Suprapubic skin (tissue), 4 donors: ENCODE data around the gene PNMA6E. TPM values are rescaled to one million over a fixed set of nuclear protein-coding genes. Genes with fewer than 3 reads are reported as not detected.

Experiments
- DNase-seq, 2 donors: peaks; one replicate each; pipeline ENCODE4 v3.0.0-alpha.2; 2019; ENCODE audit warnings: low spot score in 2 of 2
- H3K27ac ChIP-seq: fragments of 200-600 bp; sonication (generic); one replicate; pipeline ENCODE4 v1.5.1; 2019
- H3K27me3 ChIP-seq: fragments of 200-600 bp; sonication (generic); one replicate; pipeline ENCODE4 v1.5.1; 2019
- H3K36me3 ChIP-seq: fragments of 200-600 bp; sonication (generic); one replicate; pipeline ENCODE4 v1.5.1; 2019
- H3K4me1 ChIP-seq: fragments of 200-600 bp; sonication (generic); one replicate; pipeline ENCODE4 v1.5.1; 2019
- H3K4me3 ChIP-seq: fragments of 200-600 bp; sonication (generic); one replicate; pipeline ENCODE4 v1.5.1; 2019; ENCODE audit warnings: mild to moderate bottlenecking
- H3K9me3 ChIP-seq: fragments of 200-600 bp; sonication (generic); one replicate; pipeline ENCODE4 v1.5.1; 2019
- EP300 ChIP-seq: sonication (generic); formaldehyde crosslinking; IDR thresholded peaks from one replicate; pipeline ENCODE4 v1.6.1; 2017; ENCODE audit warnings: antibody characterized with exemption
- POLR2A ChIP-seq, 2 donors: fragments of 450-650 bp; IDR thresholded peaks; one replicate each; pipeline ENCODE4 v1.6.1; 2017; ENCODE audit warnings: antibody characterized with exemption in 2 of 2, mild to moderate bottlenecking in 2 of 2, moderate library complexity in 2 of 2
- POLR2AphosphoS5 ChIP-seq, 3 donors: sonication (generic); formaldehyde crosslinking; IDR thresholded peaks; one replicate each; pipeline ENCODE4 v1.6.1; 2017; ENCODE audit warnings: antibody characterized with exemption in 3 of 3
- WGBS: methylation state at CpG from one replicate; pipeline ENCODE4 v1.1.5; 2018; 5-methylcytosine and 5-hydroxymethylcytosine counted together
- total RNA-seq, 4 donors: library from RNA; depleted of rRNA; stranded (reverse); fragments of >200 nt; gene quantifications; one replicate each; pipeline ENCODE4 v1.1.0, GENCODE V29; 2016
- TF ChIP-seq, protein P1 (sequence below), 2 donors: fragments of 200-600 bp in 1 of 2; fragments of 450-650 bp in 1 of 2; sonication (generic) in 1 of 2; IDR thresholded peaks; one replicate each; pipeline ENCODE4 v1.5.1; 2016 to 2019; ENCODE audit warnings: antibody characterized with exemption in 2 of 2, mild to moderate bottlenecking in 1 of 2, moderate library complexity in 1 of 2

PNMA6E gene
- total RNA-seq: under 1 TPM in 1 of 4 donors, not detected in 3; 0.29 TPM

DNA sequence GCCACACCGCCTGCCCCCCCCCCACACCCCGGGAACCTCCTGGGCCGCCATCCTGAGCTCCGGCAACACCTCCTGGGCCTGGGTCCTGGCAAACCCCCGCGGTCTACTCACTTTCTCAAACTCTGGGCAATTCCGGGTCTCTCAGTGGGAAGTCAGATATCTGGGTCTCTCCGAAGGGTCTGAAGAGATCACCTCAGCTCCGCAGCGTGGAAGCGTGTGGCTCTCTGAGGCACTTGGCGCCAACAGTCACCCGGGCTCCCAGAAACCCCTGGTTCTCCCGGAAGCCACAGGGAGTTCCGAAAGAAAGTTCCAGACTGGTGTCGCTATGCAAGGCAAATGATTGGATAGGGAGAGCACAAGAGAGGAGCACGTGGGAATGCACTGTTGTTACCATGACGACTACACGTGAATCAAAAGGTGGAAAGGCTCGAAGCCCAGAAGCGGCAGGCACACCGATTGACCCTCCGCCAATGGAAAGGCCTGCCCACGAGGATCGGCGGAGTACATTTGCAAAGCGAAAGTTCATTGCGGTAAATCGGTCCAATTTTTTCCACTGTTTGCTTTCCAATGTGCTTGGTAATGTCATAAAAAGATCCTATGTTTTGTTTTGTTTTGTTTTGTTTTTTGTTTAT lies at the start of gene PNMA6E:
Gene PNMA6E (minus strand): TSS at position 218 of the 632 bp plus-strand sequence. CDS start 2,501 bp downstream, outside the sequence.
- 87% methylated on average over 24 of the region's 29 CpGs for WGBS
- DNase-seq: no peak

DNA sequence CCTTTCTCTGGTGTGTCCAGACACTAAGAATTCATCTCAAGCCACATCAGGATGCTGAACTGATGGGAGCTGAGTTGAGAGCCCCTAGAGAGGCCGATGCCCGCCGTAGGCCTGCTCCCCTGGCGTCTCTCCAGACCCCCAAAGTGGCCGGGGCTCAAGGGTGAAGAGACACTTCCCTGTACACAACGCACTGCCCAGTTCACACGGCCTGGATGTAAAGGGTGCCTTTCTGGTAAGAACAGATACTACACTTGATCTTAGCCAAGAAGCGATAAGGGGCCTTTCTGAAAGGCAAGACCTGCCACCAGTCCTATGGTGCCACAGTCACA lies 49.8 kb upstream of the PNMA6E start:
- Histone ChIP-seq H3K36me3 (peaks cover 16% of the 10 kb centered on the region), H3K27ac (no peak overlapping the region), H3K9me3 (no peaks in the 10 kb centered on the region), H3K27me3 (no peaks in the 10 kb centered on the region), H3K4me1 (peaks cover 3% of the 10 kb centered on the region), H3K4me3 (no peak overlapping the region)
- no peak for DNase-seq
- no peak for TF ChIP-seq EP300
- TF ChIP-seq POLR2A (IDR thresholded peaks at IDR 0.05): no peak
- TF ChIP-seq POLR2AphosphoS5 (IDR thresholded peaks at IDR 0.05): no peak
- 80% methylated on average over 8 of the region's 8 CpGs for WGBS

More for the DNA sequence above, at the start of gene PNMA6E:
- Histone ChIP-seq H3K4me3 (no peak within 1 kb of the TSS), H3K27me3 (no peaks in the 10 kb centered on the region), H3K27ac (no peak within 1 kb of the TSS), H3K9me3 (no peaks in the 10 kb centered on the region), H3K4me1 (no peaks in the 10 kb centered on the region), H3K36me3 (no peaks in the 10 kb centered on the region)
- TF ChIP-seq, protein P1, sequence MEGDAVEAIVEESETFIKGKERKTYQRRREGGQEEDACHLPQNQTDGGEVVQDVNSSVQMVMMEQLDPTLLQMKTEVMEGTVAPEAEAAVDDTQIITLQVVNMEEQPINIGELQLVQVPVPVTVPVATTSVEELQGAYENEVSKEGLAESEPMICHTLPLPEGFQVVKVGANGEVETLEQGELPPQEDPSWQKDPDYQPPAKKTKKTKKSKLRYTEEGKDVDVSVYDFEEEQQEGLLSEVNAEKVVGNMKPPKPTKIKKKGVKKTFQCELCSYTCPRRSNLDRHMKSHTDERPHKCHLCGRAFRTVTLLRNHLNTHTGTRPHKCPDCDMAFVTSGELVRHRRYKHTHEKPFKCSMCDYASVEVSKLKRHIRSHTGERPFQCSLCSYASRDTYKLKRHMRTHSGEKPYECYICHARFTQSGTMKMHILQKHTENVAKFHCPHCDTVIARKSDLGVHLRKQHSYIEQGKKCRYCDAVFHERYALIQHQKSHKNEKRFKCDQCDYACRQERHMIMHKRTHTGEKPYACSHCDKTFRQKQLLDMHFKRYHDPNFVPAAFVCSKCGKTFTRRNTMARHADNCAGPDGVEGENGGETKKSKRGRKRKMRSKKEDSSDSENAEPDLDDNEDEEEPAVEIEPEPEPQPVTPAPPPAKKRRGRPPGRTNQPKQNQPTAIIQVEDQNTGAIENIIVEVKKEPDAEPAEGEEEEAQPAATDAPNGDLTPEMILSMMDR (IDR thresholded peaks at IDR 0.05): no peak
- TF ChIP-seq EP300 (no peak), POLR2A (IDR thresholded peaks at IDR 0.05) (no peak), POLR2AphosphoS5 (IDR thresholded peaks at IDR 0.05) (no peak)

DNA sequence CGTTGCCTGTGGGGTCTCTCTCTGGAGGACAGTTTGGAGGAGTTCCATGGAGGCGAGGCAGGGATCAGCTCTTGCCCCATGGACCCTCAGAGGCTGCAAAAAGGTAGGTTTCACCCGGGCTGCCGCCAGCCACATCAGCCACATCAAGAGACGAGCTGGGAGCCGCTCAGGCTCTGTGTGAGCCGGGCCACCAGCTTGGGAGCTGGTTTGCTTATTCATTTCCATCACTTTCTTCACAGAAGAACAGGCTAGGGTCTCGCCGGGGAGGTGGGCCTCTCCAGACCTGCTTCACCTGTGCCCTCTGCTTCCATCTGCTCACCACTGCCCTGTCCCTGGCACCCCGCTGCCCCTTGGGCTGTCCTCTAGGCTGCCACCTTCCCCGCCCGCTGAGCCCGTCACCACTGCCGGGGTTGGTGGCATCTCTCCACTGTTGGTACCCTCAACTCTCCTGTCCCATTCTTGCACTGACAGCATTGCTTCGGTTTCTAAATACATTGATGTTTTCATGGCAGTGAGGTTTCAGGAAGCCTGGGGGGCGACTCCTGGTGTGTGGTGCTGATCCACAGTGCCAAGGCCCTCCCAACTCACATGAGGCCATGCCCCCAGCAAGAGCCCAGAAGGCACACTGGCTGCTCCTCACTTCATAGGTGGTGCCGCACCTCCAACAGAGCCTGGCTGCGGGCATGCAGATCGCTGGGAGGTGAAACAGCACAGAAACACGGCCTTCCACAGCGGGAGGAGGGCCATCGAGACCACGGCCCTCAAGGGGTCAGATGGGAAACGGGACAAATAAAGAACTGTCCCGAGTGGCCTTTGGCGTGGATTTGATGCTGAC lies 49.2 kb upstream of the PNMA6E start:
- TF ChIP-seq POLR2A (IDR thresholded peaks at IDR 0.05) (no peak), POLR2AphosphoS5 (IDR thresholded peaks at IDR 0.05) (no peak)
- no peak for DNase-seq
- Histone ChIP-seq H3K27ac (no peak overlapping the region), H3K9me3 (no peaks in the 10 kb centered on the region), H3K4me1 (no peaks in the 10 kb centered on the region), H3K27me3 (no peaks in the 10 kb centered on the region), H3K4me3 (no peak overlapping the region), H3K36me3 (peaks cover 16% of the 10 kb centered on the region)
- 86% methylated on average over 22 of the region's 26 CpGs for WGBS

DNA sequence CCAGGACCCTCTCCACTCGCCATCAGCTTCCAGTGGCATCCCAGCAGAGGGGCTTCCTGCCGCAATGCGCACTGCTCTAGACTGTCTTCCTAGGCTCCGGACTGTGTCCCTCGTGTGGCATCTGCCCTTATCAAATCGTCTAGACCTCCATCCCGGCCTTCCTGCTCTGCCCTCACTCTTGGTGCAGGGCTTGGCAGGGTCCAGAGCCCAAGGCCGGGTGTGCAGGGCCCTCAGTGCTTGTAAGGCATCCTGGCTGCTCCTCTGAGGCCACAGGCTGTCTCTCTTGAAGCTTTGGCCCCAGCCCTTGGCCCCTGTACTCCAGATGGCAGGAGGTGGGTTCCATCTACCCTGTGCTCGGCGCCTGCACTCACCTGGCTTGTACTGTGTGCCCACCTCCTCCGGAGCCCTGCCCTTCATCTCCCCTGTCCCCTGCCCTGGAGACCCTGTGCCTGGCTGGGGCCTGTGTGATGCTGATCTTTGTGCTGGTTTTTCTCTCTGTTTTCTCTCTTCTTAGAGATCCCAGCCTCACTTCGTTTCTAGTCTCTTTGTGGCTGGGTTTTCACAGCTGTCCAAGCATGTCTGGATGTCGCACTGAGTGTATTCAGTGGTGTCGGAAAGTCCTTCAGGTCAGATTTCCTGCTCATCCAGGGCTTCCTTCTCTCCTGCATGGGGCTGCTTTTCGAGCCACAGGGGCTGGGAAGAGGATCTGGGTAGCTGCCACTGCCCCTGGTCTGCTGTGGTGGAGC lies 48.4 kb upstream of the PNMA6E start:
- Histone ChIP-seq H3K4me1 (no peaks in the 10 kb centered on the region), H3K36me3 (peaks cover 10% of the 10 kb centered on the region), H3K27me3 (no peaks in the 10 kb centered on the region), H3K4me3 (no peak overlapping the region), H3K27ac (no peak overlapping the region), H3K9me3 (no peaks in the 10 kb centered on the region)
- DNase-seq: no peak
- TF ChIP-seq POLR2AphosphoS5 (IDR thresholded peaks at IDR 0.05) (no peak), POLR2A (IDR thresholded peaks at IDR 0.05) (no peak), EP300 (no peak)
- TF ChIP-seq, protein P1 (IDR thresholded peaks at IDR 0.05): no peak
- WGBS: 84% methylated on average over 7 of the region's 15 CpGs

DNA sequence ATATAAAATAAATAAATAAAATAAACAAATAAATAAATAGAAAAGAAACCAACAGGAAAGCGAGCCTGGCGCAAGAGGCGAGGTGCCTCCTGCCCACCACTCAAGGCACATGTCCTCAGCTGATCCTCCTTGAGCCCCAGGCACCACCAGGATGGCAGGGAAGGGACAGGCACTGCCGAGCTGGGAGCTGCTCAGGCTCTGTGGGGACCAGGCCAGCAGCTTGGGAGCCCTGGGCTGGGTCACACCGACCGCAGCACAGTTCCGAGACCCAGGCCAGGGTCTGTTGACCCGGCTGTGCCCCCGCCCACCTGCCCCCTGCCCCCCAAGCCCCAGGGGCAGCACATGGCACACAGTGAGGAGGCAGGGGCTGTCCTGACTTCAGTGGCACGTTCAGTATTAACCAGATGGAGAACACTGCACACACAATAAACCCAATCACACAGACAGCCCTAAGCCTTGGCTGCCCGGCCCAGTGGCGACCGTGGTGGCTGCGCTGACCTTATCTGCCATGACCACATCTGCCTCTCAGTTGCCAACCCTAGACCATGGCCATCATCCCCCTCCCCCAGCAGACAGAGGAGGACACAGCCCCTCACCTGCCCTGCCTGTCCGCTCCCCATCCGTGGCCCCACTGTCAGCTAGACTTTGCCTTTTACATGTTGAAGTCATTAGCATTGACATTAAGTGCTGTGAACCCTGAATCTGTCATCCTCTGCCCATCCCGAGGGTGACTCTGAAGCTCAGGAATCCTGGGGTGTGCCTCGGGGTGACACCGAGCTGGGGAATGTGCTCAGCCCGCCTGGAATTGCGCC lies 47.6 kb upstream of the PNMA6E start:
- peaks cover 9% of the 10 kb centered on the region for H3K36me3 ChIP-seq
- TF ChIP-seq EP300 (no peak), POLR2AphosphoS5 (IDR thresholded peaks at IDR 0.05) (no peak), POLR2A (IDR thresholded peaks at IDR 0.05) (no peak)
- TF ChIP-seq, protein P1 (IDR thresholded peaks at IDR 0.05): no peak
- no peaks in the 10 kb centered on the region for H3K27me3 ChIP-seq
- H3K27ac ChIP-seq: no peak overlapping the region
- 94% methylated on average over 11 of the region's 21 CpGs for WGBS
- H3K9me3 ChIP-seq: no peaks in the 10 kb centered on the region
- no peaks in the 10 kb centered on the region for H3K4me1 ChIP-seq
- H3K4me3 ChIP-seq: no peak overlapping the region
- DNase-seq: no peak
